OCI-LY7 (cell line): ENCODE measurements around the gene SV2C. TPM values are rescaled to one million over a fixed set of nuclear protein-coding genes. Genes with fewer than 3 reads are reported as not detected.

ENCODE experiments used
- BruUV-seq: library from RNA; stranded (reverse); fragments of 400-500 nt; replicated peaks from 2 replicates; lab custom pipeline; 2021; lab: Mats Ljungman, UMichigan
- CTCF ChIA-PET: fragments of 300-600 bp; sonication (Branson Sonifier 250); formaldehyde crosslinking; loops from one replicate; lab custom pipeline; 2022; ENCODE audit warnings: antibody characterized with exemption; ENCODE audit not compliant: unreplicated experiment; lab: Charles Lee
- POLR2A ChIA-PET: fragments of 300-600 bp; sonication (Branson Sonifier 250); formaldehyde crosslinking; loops from one replicate; lab custom pipeline; 2022; ENCODE audit warnings: antibody characterized with exemption; lab: Charles Lee
- DNase-seq: peaks from one replicate; pipeline ENCODE4 v3.0.0-alpha.2; 2015; ENCODE audit warnings: low spot score
- H2AFZ ChIP-seq: fragments of 200-600 bp; sonication (generic), shearing (Covaris generic); 2 replicates; pipeline ENCODE4 v1.6.1; 2014; ENCODE audit warnings: mild to moderate bottlenecking, antibody characterized with exemption, low read length, moderate library complexity
- H3K27ac ChIP-seq: fragments of 200-600 bp; sonication (generic); 2 replicates; pipeline ENCODE4 v1.5.1; 2014; ENCODE audit warnings: mixed run types, low read depth, mild to moderate bottlenecking, moderate library complexity, low read length, inconsistent platforms; ENCODE audit not compliant: poor library complexity, severe bottlenecking
- H3K36me3 ChIP-seq: fragments of 200-600 bp; sonication (generic); 2 replicates; pipeline ENCODE4 v1.6.1; 2014; ENCODE audit warnings: mild to moderate bottlenecking, antibody characterized with exemption, low read length, moderate library complexity, mixed read lengths; ENCODE audit not compliant: insufficient read depth
- H3K4me1 ChIP-seq: fragments of 200-600 bp; sonication (generic); 2 replicates; pipeline ENCODE4 v1.5.1; 2014; ENCODE audit warnings: mild to moderate bottlenecking, low read length; ENCODE audit not compliant: insufficient read depth, poor library complexity, severe bottlenecking
- H3K4me2 ChIP-seq: fragments of 200-600 bp; sonication (generic); 2 replicates; pipeline ENCODE4 v1.6.1; 2014; ENCODE audit warnings: mild to moderate bottlenecking, low read length
- H3K4me3 ChIP-seq: fragments of 200-600 bp; sonication (generic); 2 replicates; pipeline ENCODE4 v1.5.1; 2014; ENCODE audit warnings: mild to moderate bottlenecking, low read depth, low read length; ENCODE audit not compliant: poor library complexity, severe bottlenecking
- H3K79me2 ChIP-seq: fragments of 200-600 bp; sonication (generic); 2 replicates; pipeline ENCODE4 v1.6.1; 2016; ENCODE audit warnings: low read depth, mild to moderate bottlenecking, low read length, moderate library complexity, mixed read lengths; ENCODE audit not compliant: insufficient read depth
- H3K9me2 ChIP-seq: fragments of 200-600 bp; sonication (generic); 2 replicates; pipeline ENCODE4 v1.6.1; 2016; ENCODE audit warnings: mild to moderate bottlenecking, low read length, mixed read lengths; ENCODE audit not compliant: insufficient read depth
- H3K9me3 ChIP-seq: fragments of 200-600 bp; sonication (generic); 2 replicates; pipeline ENCODE4 v1.6.1; 2014; ENCODE audit warnings: mild to moderate bottlenecking, mixed run types, low read length, mixed read lengths
- H4K20me1 ChIP-seq: fragments of 200-600 bp; sonication (generic); 2 replicates; pipeline ENCODE4 v1.6.1; 2014; ENCODE audit warnings: mild to moderate bottlenecking, antibody characterized with exemption, low read length, moderate library complexity, mixed read lengths; ENCODE audit not compliant: insufficient read depth
- CTCF ChIP-seq: fragments of 200-600 bp; sonication (generic); conservative IDR thresholded peaks from 2 replicates; pipeline ENCODE4 v1.5.1; 2014; ENCODE audit warnings: mild to moderate bottlenecking, antibody characterized with exemption, low read length, moderate library complexity, mixed read lengths
- EZH2phosphoT487 ChIP-seq: fragments of 200-600 bp; sonication (generic); IDR thresholded peaks from 2 replicates; pipeline ENCODE4 v1.6.1; 2018; ENCODE audit warnings: low read depth, borderline replicate concordance, mild to moderate bottlenecking, mixed run types, antibody characterized with exemption, low read length, moderate library complexity, mixed read lengths
- intact Hi-C: fragments of 100-400 bp; cut with micrococcal nuclease; formaldehyde crosslinking; loops from one replicate; pipeline ENCODE4 v1.10.0; 2022; ENCODE audit not compliant: unreplicated experiment
- total RNA-seq, 2 experiments: library from RNA; depleted of rRNA in 1 of 2; stranded (reverse); fragments of >200 nt in 1 of 2; shearing (Covaris generic) in 1 of 2; gene quantifications; 2 replicates each; pipeline ENCODE4 v1.2.3, GENCODE V29; 2014 to 2022

Gene SV2C
- total RNA-seq, 2 experiments from 2014 or later = not detected

GRCh38 chr5:76310208-76310607 is 227.0 kb downstream of the SV2C start:
- Histone ChIP-seq H4K20me1 (no peaks in the 10 kb centered on the region), H3K4me2 (no peak overlapping the region), H2AFZ (no peak overlapping the region), H3K4me1 (no peaks in the 10 kb centered on the region), H3K36me3 (no peaks in the 10 kb centered on the region), H3K4me3 (no peak overlapping the region), H3K27ac (no peak overlapping the region), H3K9me3 (no peaks in the 10 kb centered on the region), H3K79me2 (no peaks in the 10 kb centered on the region), H3K9me2 (no peaks in the 10 kb centered on the region)
- no peak for DNase-seq
- intact Hi-C loops = no loop called here
- POLR2A ChIA-PET = no interaction called here
- no TSS peak for BruUV-seq
- CTCF ChIA-PET = no interaction called here
- TF ChIP-seq CTCF (no peak), EZH2phosphoT487 (no peak)

- H3K4me3 ChIP-seq = no peak overlapping the region
- no peak overlapping the region for H2AFZ ChIP-seq
- H3K4me2 ChIP-seq = no peak overlapping the region
- H3K36me3 ChIP-seq = no peaks in the 10 kb centered on the region
- ChIA-PET POLR2A (interaction anchor here (0.5 to 0.7 kb wide), 2 partner anchors 29 to 552 kb away, joined by 3 to 5 read pairs; no protein-coding TSS in a partner anchor), CTCF (no interaction called here)
- H3K79me2 ChIP-seq = no peaks in the 10 kb centered on the region
- BruUV-seq = no TSS peak
- H4K20me1 ChIP-seq = no peaks in the 10 kb centered on the region
- intact Hi-C loops = loop anchor here (2.0 kb wide), 1 partner anchor 38 kb away; no protein-coding TSS in a partner anchor
- no peak for DNase-seq
- H3K9me3 ChIP-seq = no peaks in the 10 kb centered on the region
- no peaks in the 10 kb centered on the region for H3K9me2 ChIP-seq
- no peak overlapping the region for H3K27ac ChIP-seq
- no peak for TF ChIP-seq EZH2phosphoT487
- no peak for TF ChIP-seq CTCF
- H3K4me1 ChIP-seq = no peaks in the 10 kb centered on the region
These were observed 229.6 kb downstream of the SV2C start for GRCh38 chr5:76312783-76313182.

- Histone ChIP-seq H3K9me3 (no peaks in the 10 kb centered on the region), H3K4me3 (no peak overlapping the region), H2AFZ (no peak overlapping the region), H3K4me2 (no peak overlapping the region), H4K20me1 (no peaks in the 10 kb centered on the region), H3K4me1 (no peaks in the 10 kb centered on the region), H3K9me2 (no peaks in the 10 kb centered on the region), H3K36me3 (no peaks in the 10 kb centered on the region), H3K27ac (no peak overlapping the region), H3K79me2 (no peaks in the 10 kb centered on the region)
- TF ChIP-seq CTCF (no peak), EZH2phosphoT487 (no peak)
- BruUV-seq = no TSS peak
- DNase-seq = no peak
- CTCF ChIA-PET = no interaction called here
- POLR2A ChIA-PET = interaction anchor here (0.6 to 1.2 kb wide), 3 partner anchors 27 to 273 kb away, joined by 3 to 7 read pairs (median 5); no protein-coding TSS in a partner anchor
- intact Hi-C loops = no loop called here
These were observed 231.5 kb downstream of the SV2C start for GRCh38 chr5:76314643-76315042.
